ENCODE data around the gene TH. TPM values are rescaled to one million over a fixed set of nuclear protein-coding genes. Genes with fewer than 3 reads are reported as not detected.

The TH gene
- polyA plus RNA-seq, 2 of the 4 experiments (the other 2 are of a cell fraction), result not detected

- Histone ChIP-seq H3K27ac (no peak overlapping the region), H3K4me1 (peaks cover 2% of the 10 kb centered on the region; the same call in 1 of the 3 replicates), H3K4me3 (no peak overlapping the region), H3K4me2 (no peak overlapping the region), H3K9me3 (no peaks in the 10 kb centered on the region)
- CTCF ChIA-PET, result interaction anchor here (0.7 to 12.1 kb wide), 3 partner anchors 18 to 482 kb away, joined by 3 to 152 read pairs (median 3); no protein-coding TSS in a partner anchor
- ATAC-seq, result no peak
- TF ChIP-seq PHF8 (IDR thresholded peaks at IDR 0.05; ENCODE audit: borderline replicate concordance, low read depth) (no peak), HOXB13 (CRISPR knock-in tag; IDR thresholded peaks at IDR 0.05; ENCODE audit: low read depth) (no peak), CHD2 (IDR thresholded peaks at IDR 0.05; ENCODE audit: low read length, partially characterized antibody) (no peak), ZC3H11A (IDR thresholded peaks at IDR 0.05) (no peak), CTCF (IDR thresholded peaks at IDR 0.05) (no peak), HMGXB4 (CRISPR knock-in tag; IDR thresholded peaks at IDR 0.05; ENCODE audit: borderline replicate concordance) (no peak), FOXS1 (CRISPR knock-in tag; IDR thresholded peaks at IDR 0.05) (no peak), NFE2L2 (conservative IDR thresholded peaks at IDR 0.05; ENCODE audit: low read length) (no peak)
- 71% methylated on average over 6 of the region's 6 CpGs for WGBS (ENCODE audit: missing lambda C conversion rate)
- no peak for DNase-seq (ENCODE audit: low read depth in 1 of 2, low spot score in 1 of 2)
- POLR2A ChIA-PET, result no interaction called here
- FAIRE-seq, result no peak
Measured at GRCh38 chr11:2132246-2132645, 39.4 kb downstream of the TH start.

- CTCF ChIA-PET, result interaction anchor here (0.7 to 12.1 kb wide), 3 partner anchors 19 to 439 kb away, joined by 3 to 152 read pairs (median 3); no protein-coding TSS in a partner anchor
- Histone ChIP-seq H3K9me3 (no peaks in the 10 kb centered on the region), H3K4me2 (no peak overlapping the region), H3K4me1 (no peaks in the 10 kb centered on the region), H3K4me3 (no peak overlapping the region), H3K27ac (no peak overlapping the region)
- DNase-seq (ENCODE audit: low read depth in 1 of 2, low spot score in 1 of 2) (no peak), ATAC-seq (no peak), FAIRE-seq (no peak)
- TF ChIP-seq HEYL (CRISPR knock-in tag; IDR thresholded peaks at IDR 0.05) (no peak), RNF2 (IDR thresholded peaks at IDR 0.05; ENCODE audit: borderline replicate concordance, low read depth) (no peak), HDAC2 (IDR thresholded peaks at IDR 0.05) (no peak), USF2 (IDR thresholded peaks at IDR 0.05) (no peak), RCOR1 (IDR thresholded peaks at IDR 0.05; ENCODE audit: low read depth, low read length) (no peak), CEBPB (IDR thresholded peaks at IDR 0.05) (no peak), REST (IDR thresholded peaks at IDR 0.05) (no peak)
- POLR2A ChIA-PET, result no interaction called here
- WGBS (ENCODE audit: missing lambda C conversion rate), result 78% methylated on average over 28 of the region's 28 CpGs
Measured at GRCh38 chr11:2131371-2132236, 40.0 kb downstream of the TH start.

Data from A549 (cell line).